HepG2 (cell line): ENCODE data around the gene SEM1. TPM values are rescaled to one million over a fixed set of nuclear protein-coding genes. Genes with fewer than 3 reads are reported as not detected.
"Not testable (repeated sequence)": the region's sequence is repeated elsewhere in the genome, so short reads cannot be mapped to it uniquely, and the experiment has no call there.

Experiments used
- ATAC-seq: fragments of 200-7000 bp; cut with Tn5 transposase; 3 replicates; pipeline ENCODE4 v1.9.1; 2020; ENCODE audit warnings: mild to moderate bottlenecking, moderate library complexity
- BruUV-seq: library from RNA; stranded (reverse); fragments of 400-500 nt; replicated peaks from 2 replicates; lab custom pipeline; 2021; lab: Mats Ljungman, UMichigan
- CTCF ChIA-PET: fragments of 300-600 bp; formaldehyde crosslinking; extraction: SDS; loops from one replicate; lab custom pipeline; 2021; ENCODE audit warnings: low total read pairs, inconsistent platforms, low intra/inter-chr PET ratio; lab: Yijun Ruan, JAX
- POLR2A ChIA-PET: fragments of 350-600 bp; sonication (Branson Sonifier 250); formaldehyde crosslinking; loops from one replicate; lab custom pipeline; 2020; ENCODE audit warnings: antibody characterized with exemption, inconsistent platforms; lab: Yijun Ruan, JAX
- DNase-seq: peaks from one replicate; pipeline ENCODE4 v3.0.0-alpha.2; 2015; ENCODE audit warnings: low spot score
- FAIRE-seq: peaks from 3 replicates; lab custom pipeline; 2011; peaks lifted over from hg19 to GRCh38; lab: Jason Lieb, UNC
- H2AFZ ChIP-seq: one replicate; pipeline ENCODE4 v1.6.1; 2011; ENCODE audit warnings: low read length, inconsistent platforms
- H3K27ac ChIP-seq: fragments of 300-600 bp; 3 replicates; pipeline ENCODE4 v1.8.0; 2011; ENCODE audit warnings: mixed run types, mild to moderate bottlenecking, mixed read lengths, low read length, inconsistent platforms; ENCODE audit not compliant: insufficient read depth; ENCODE audit errors: extremely low read length
- H3K27me3 ChIP-seq, 2 experiments: fragments of 200-600 bp in 1 of 2; 2 replicates in 1 of 2; 3 replicates in 1 of 2; pipeline versions ENCODE4 v1.6.0 to v1.8.0; 2011; ENCODE audit warnings: low read length in 2 of 2, mild to moderate bottlenecking in 2 of 2, moderate library complexity in 2 of 2, inconsistent platforms in 1 of 2; ENCODE audit not compliant: insufficient read depth in 2 of 2, control insufficient read depth in 1 of 2
- H3K36me3 ChIP-seq, 2 experiments: fragments of 200-600 bp in 1 of 2; replicated peaks in 1 of 2; 2 replicates in 1 of 2; 3 replicates in 1 of 2; pipeline versions ENCODE4 v1.5.1 to v1.8.0; 2011; ENCODE audit warnings: low read length in 2 of 2, inconsistent platforms in 1 of 2; ENCODE audit not compliant: insufficient read depth in 2 of 2, control insufficient read depth in 1 of 2
- H3K4me1 ChIP-seq: 2 replicates; pipeline ENCODE4 v1.5.1; 2012; ENCODE audit warnings: low read length, inconsistent platforms; ENCODE audit not compliant: insufficient read depth
- H3K4me2 ChIP-seq: 2 replicates; pipeline ENCODE4 v1.6.0; 2011; ENCODE audit warnings: low read depth, low read length, inconsistent platforms
- H3K4me3 ChIP-seq, 3 experiments: fragments of 200-600 bp in 1 of 3; sonication (generic), shearing (Covaris generic) in 1 of 3; replicated peaks in 1 of 3; 2 replicates each; pipeline ENCODE4 v1.5.1; 2011 to 2016; ENCODE audit warnings: low read length in 3 of 3, inconsistent platforms in 2 of 3, low read depth in 2 of 3, mild to moderate bottlenecking in 2 of 3, control low read depth in 1 of 3, mixed read lengths in 1 of 3; ENCODE audit not compliant: insufficient read depth in 1 of 3
- H3K79me2 ChIP-seq: one replicate; pipeline ENCODE4 v1.6.1; 2011; ENCODE audit warnings: low read length, inconsistent platforms; ENCODE audit not compliant: insufficient read depth
- H3K9ac ChIP-seq: 2 replicates; pipeline ENCODE4 v1.6.0; 2011; ENCODE audit warnings: mild to moderate bottlenecking, low read depth, low read length, inconsistent platforms; ENCODE audit not compliant: insufficient read depth
- H3K9me3 ChIP-seq: 2 replicates; pipeline ENCODE4 v1.5.1; 2012; ENCODE audit warnings: mild to moderate bottlenecking, low read length
- H4K20me1 ChIP-seq: 2 replicates; pipeline ENCODE4 v1.6.0; 2011; ENCODE audit warnings: inconsistent platforms, mild to moderate bottlenecking, low read length, moderate library complexity; ENCODE audit not compliant: insufficient read depth
- BCLAF1 ChIP-seq: fragments of 450-650 bp; IDR thresholded peaks from 2 replicates; pipeline ENCODE4 v1.6.1; 2017; ENCODE audit warnings: mild to moderate bottlenecking
- CHD2 ChIP-seq: IDR thresholded peaks from 2 replicates; pipeline ENCODE4 v1.6.1; 2011; ENCODE audit warnings: low read depth, low read length, improper control_type of control experiment
- MAFF ChIP-seq: IDR thresholded peaks from 2 replicates; pipeline ENCODE4 v1.6.1; 2011; ENCODE audit warnings: low read depth, low read length, improper control_type of control experiment
- MAFK ChIP-seq, 2 experiments: IDR thresholded peaks in 1 of 2; conservative IDR thresholded peaks in 1 of 2; 2 replicates each; pipeline ENCODE4 v1.6.1; 2011; ENCODE audit warnings: improper control_type of control experiment in 2 of 2, low read length in 2 of 2
- MIER3 ChIP-seq: IDR thresholded peaks from 2 replicates; pipeline ENCODE4 v1.6.1; 2016; ENCODE audit warnings: missing compliant biosample characterization, borderline replicate concordance
- MYPOP ChIP-seq: sonication (generic); formaldehyde crosslinking; IDR thresholded peaks from 2 replicates; pipeline ENCODE4 v1.8.1; 2023; ENCODE audit warnings: mild to moderate bottlenecking, moderate library complexity, missing genetic modification reagents
- PCBP2 ChIP-seq: fragments of 200-400 bp; formaldehyde crosslinking; optimal IDR thresholded peaks from 2 replicates; pipeline ENCODE3; 2018; ENCODE audit warnings: low read length, low read depth; ENCODE audit not compliant: poor library complexity, severe bottlenecking
- RARG ChIP-seq: sonication (generic); formaldehyde crosslinking; IDR thresholded peaks from 2 replicates; pipeline ENCODE4 v1.4.0; 2020; ENCODE audit warnings: low read depth, mild to moderate bottlenecking, missing genetic modification reagents
- RBFOX2 ChIP-seq: fragments of 200-400 bp; formaldehyde crosslinking; IDR thresholded peaks from 2 replicates; pipeline ENCODE4 v1.6.1; 2017; ENCODE audit warnings: low read depth, mild to moderate bottlenecking, low read length
- SRSF1 ChIP-seq: fragments of 200-400 bp; formaldehyde crosslinking; optimal IDR thresholded peaks from 2 replicates; pipeline ENCODE3; 2017; ENCODE audit warnings: mild to moderate bottlenecking, low read depth, low read length, moderate library complexity
- TOPORS ChIP-seq: sonication (generic); formaldehyde crosslinking; IDR thresholded peaks from 2 replicates; pipeline ENCODE4 v1.8.0; 2023; ENCODE audit warnings: mild to moderate bottlenecking, missing genetic modification reagents
- ZNF256 ChIP-seq: sonication (generic); formaldehyde crosslinking; conservative IDR thresholded peaks from 2 replicates; pipeline ENCODE4 v1.4.0; 2020; ENCODE audit warnings: missing genetic modification reagents
- ZNF335 ChIP-seq: sonication (generic); formaldehyde crosslinking; IDR thresholded peaks from 2 replicates; pipeline ENCODE4 v1.4.0; 2020; ENCODE audit warnings: missing genetic modification reagents
- ZNF557 ChIP-seq: sonication (generic); formaldehyde crosslinking; IDR thresholded peaks from 2 replicates; pipeline ENCODE4 v1.4.0; 2020; ENCODE audit warnings: missing genetic modification reagents
- WGBS: methylation state at CpG from one replicate; pipeline ENCODE4 v1.1.6; 2017; ENCODE audit warnings: low lambda C conversion rate; 5-methylcytosine and 5-hydroxymethylcytosine counted together
- in situ Hi-C: cut with HindIII; loops from 2 replicates; pipeline ENCODE4 v1.10.0; 2017; ENCODE audit warnings: low pct_unique_long_range_greater_than_20kb; ENCODE audit not compliant: extremely low pct_ligation_motif_present
- intact Hi-C: fragments of 100-400 bp; cut with micrococcal nuclease; formaldehyde crosslinking; loops from one replicate; pipeline ENCODE4 v1.10.0; 2022; ENCODE audit not compliant: unreplicated experiment
- polyA plus RNA-seq, 8 experiments: library from polyadenylated mRNA; depleted of rRNA in 3 of 8; stranded (reverse) in 7 of 8; unstranded in 1 of 8; fragments of >200 nt; fragmentation: Illumina TruSeq in 4 of 8; extraction: Trizol in 4 of 8; gene quantifications; 2 replicates each; pipeline versions ENCODE4 v1.2.1 to v1.2.3, GENCODE V29; 2011 to 2016; ENCODE audit warnings: low read depth in 4 of 8, missing spikeins in 1 of 8, mixed read lengths in 1 of 8; ENCODE audit not compliant: insufficient read depth in 1 of 8
- total RNA-seq, 5 experiments: library from RNA; depleted of rRNA; stranded (reverse); fragments of >200 nt; fragmentation: Illumina TruSeq; extraction: Trizol; gene quantifications; 2 replicates each; pipeline ENCODE4 v1.2.3, GENCODE V29; 2016; ENCODE audit warnings: low read depth in 1 of 5
- TF ChIP-seq, protein P1 (sequence below): sonication (generic); formaldehyde crosslinking; IDR thresholded peaks from 2 replicates; pipeline ENCODE4 v1.8.0; 2022; ENCODE audit warnings: mild to moderate bottlenecking, missing genetic modification reagents, borderline replicate concordance

The SEM1 gene
- total and polyA plus RNA-seq, 2 of the 13 experiments (the other 11 are each of a cell fraction or from before 2014, with no cell fraction given): 40.7 to 174 TPM

GRCh38 chr7:96723622-96724021 is 14.0 kb upstream of the SEM1 start:
- POLR2A ChIA-PET: no interaction called here
- intact Hi-C loops: no loop called here
- Histone ChIP-seq H3K4me3 (no peak overlapping the region), H3K9ac (no peak overlapping the region), H3K36me3 (no peaks in the 10 kb centered on the region), H3K79me2 (no peaks in the 10 kb centered on the region), H3K27me3 (no peaks in the 10 kb centered on the region)
- WGBS: under 1% methylated on average over 4 of the region's 4 CpGs
- FAIRE-seq: no peak
- TF ChIP-seq MAFF: peak; percentile 89
- no peak for TF ChIP-seq RARG
- TF ChIP-seq CHD2: no peak
- TF ChIP-seq ZNF335 (CRISPR knock-in tag): no peak
- TF ChIP-seq MAFK (conservative IDR thresholded peaks at IDR 0.05 in 1 of 2, IDR thresholded peaks at IDR 0.05 in 1 of 2; ENCODE audit: low read length in 2 of 2): peak; percentile 81 to 92
- no peak for TF ChIP-seq TOPORS (CRISPR knock-in tag)
- TF ChIP-seq MYPOP (CRISPR knock-in tag): no peak
- TF ChIP-seq ZNF256 (CRISPR knock-in tag): no peak
- TF ChIP-seq ZNF557 (CRISPR knock-in tag): no peak
- TF ChIP-seq SRSF1: no peak
- TF ChIP-seq MIER3 (CRISPR knock-in tag): no peak
- TF ChIP-seq RBFOX2: no peak
- TF ChIP-seq, protein P1, sequence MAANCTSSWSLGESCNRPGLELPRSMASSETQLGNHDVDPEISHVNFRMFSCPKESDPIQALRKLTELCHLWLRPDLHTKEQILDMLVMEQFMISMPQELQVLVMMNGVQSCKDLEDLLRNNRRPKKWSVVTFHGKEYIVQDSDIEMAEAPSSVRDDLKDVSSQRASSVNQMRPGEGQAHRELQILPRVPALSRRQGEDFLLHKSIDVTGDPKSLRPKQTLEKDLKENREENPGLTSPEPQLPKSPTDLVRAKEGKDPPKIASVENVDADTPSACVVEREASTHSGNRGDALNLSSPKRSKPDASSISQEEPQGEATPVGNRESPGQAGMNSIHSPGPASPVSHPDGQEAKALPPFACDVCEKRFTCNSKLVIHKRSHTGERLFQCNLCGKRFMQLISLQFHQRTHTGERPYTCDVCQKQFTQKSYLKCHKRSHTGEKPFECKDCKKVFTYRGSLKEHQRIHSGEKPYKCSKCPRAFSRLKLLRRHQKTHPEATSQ (CRISPR knock-in tag): no peak
- TF ChIP-seq PCBP2: no peak
- no peak for TF ChIP-seq BCLAF1
- TF ChIP-seq, all 625 proteins: peak for 2
- CTCF ChIA-PET: no interaction called here
- no peaks in the 10 kb centered on the region for H4K20me1 ChIP-seq
- no peak for ATAC-seq
- H2AFZ ChIP-seq: no peak overlapping the region
- H3K9me3 ChIP-seq: no peaks in the 10 kb centered on the region
- no peak overlapping the region for H3K4me2 ChIP-seq
- H3K4me1 ChIP-seq: no peaks in the 10 kb centered on the region
- H3K27ac ChIP-seq: no peak overlapping the region
- no TSS peak for BruUV-seq
- in situ Hi-C loops: no loop called here
- DNase-seq: no peak

GRCh38 chr7:96722928-96723327 is 13.3 kb upstream of the SEM1 start:
- H4K20me1 ChIP-seq, in situ Hi-C loops, FAIRE-seq, H3K27me3 ChIP-seq, H3K4me1 ChIP-seq, H3K9ac ChIP-seq, H3K4me2 ChIP-seq, POLR2A ChIA-PET, BruUV-seq, ATAC-seq, H3K36me3 ChIP-seq, DNase-seq, intact Hi-C loops, H3K9me3 ChIP-seq, H3K4me3 ChIP-seq, CTCF ChIA-PET, H3K27ac ChIP-seq, H2AFZ ChIP-seq, H3K79me2 ChIP-seq: not testable (repeated sequence)
- WGBS: 98% methylated on average over 2 of the region's 2 CpGs
